GM23338 (cell line): ENCODE results near the gene APH1A. TPM values are rescaled to one million over a fixed set of nuclear protein-coding genes. Genes with fewer than 3 reads are reported as not detected.

ENCODE experiments used
- ATAC-seq: fragments of 200-7000 bp; cut with Tn5 transposase; 3 replicates; pipeline ENCODE4 v1.9.1; 2020
- DNase-seq: peaks from one replicate; pipeline ENCODE4 v3.0.0-alpha.2; 2015; ENCODE audit warnings: low spot score
- H2AFZ ChIP-seq: fragments of 200-600 bp; sonication (generic); 2 replicates; pipeline ENCODE4 v1.8.0; 2016; ENCODE audit warnings: antibody characterized with exemption, mild to moderate bottlenecking, moderate library complexity
- H3F3A ChIP-seq: fragments of 200-600 bp; sonication (generic); replicated peaks from 2 replicates; pipeline ENCODE4 v1.8.0; 2017; ENCODE audit warnings: antibody characterized with exemption, mixed run types, low read depth
- H3K27ac ChIP-seq: fragments of 200-600 bp; sonication (generic); 2 replicates; pipeline ENCODE4 v1.6.1; 2016; ENCODE audit warnings: low read depth
- H3K27me3 ChIP-seq: fragments of 200-600 bp; sonication (generic); 2 replicates; pipeline ENCODE4 v1.8.0; 2016; ENCODE audit warnings: mild to moderate bottlenecking, mixed run types, moderate library complexity; ENCODE audit not compliant: insufficient read depth
- H3K36me3 ChIP-seq: fragments of 200-600 bp; sonication (generic); 2 replicates; pipeline ENCODE4 v1.8.0; 2016; ENCODE audit warnings: mild to moderate bottlenecking; ENCODE audit not compliant: insufficient read depth
- H3K4me1 ChIP-seq: fragments of 200-600 bp; sonication (generic); 2 replicates; pipeline ENCODE4 v1.8.0; 2016; ENCODE audit warnings: mild to moderate bottlenecking, moderate library complexity; ENCODE audit not compliant: insufficient read depth
- H3K4me2 ChIP-seq: fragments of 200-600 bp; sonication (generic); 2 replicates; pipeline ENCODE4 v1.7.1; 2017; ENCODE audit warnings: mixed run types
- H3K4me3 ChIP-seq: fragments of 200-600 bp; sonication (generic); 2 replicates; pipeline ENCODE4 v1.6.1; 2016; ENCODE audit warnings: mixed run types
- H3K79me2 ChIP-seq: fragments of 200-600 bp; sonication (generic); replicated peaks from 2 replicates; pipeline ENCODE4 v1.8.0; 2017; ENCODE audit warnings: mild to moderate bottlenecking; ENCODE audit not compliant: insufficient read depth
- H3K9me2 ChIP-seq: fragments of 200-600 bp; sonication (generic); 2 replicates; pipeline ENCODE4 v1.8.0; 2017; ENCODE audit not compliant: insufficient read depth
- H4K20me1 ChIP-seq: fragments of 200-600 bp; sonication (generic); replicated peaks from 2 replicates; pipeline ENCODE4 v1.8.0; 2017; ENCODE audit warnings: mild to moderate bottlenecking; ENCODE audit not compliant: insufficient read depth
- H3K27ac Mint-ChIP-seq: 2 replicates; pipeline ENCODE4 v1.8.0; 2020; ENCODE audit warnings: inconsistent platforms, mild to moderate bottlenecking, moderate library complexity, mixed read lengths
- H3K27me3 Mint-ChIP-seq: 3 replicates; pipeline ENCODE4 v1.8.0; 2022; ENCODE audit warnings: low read depth, mild to moderate bottlenecking, moderate library complexity, mixed read lengths, inconsistent platforms; ENCODE audit not compliant: insufficient read depth, poor library complexity
- H3K36me3 Mint-ChIP-seq: 3 replicates; pipeline ENCODE4 v1.8.0; 2021; ENCODE audit warnings: low read depth, mild to moderate bottlenecking, inconsistent platforms, moderate library complexity, mixed read lengths
- H3K4me1 Mint-ChIP-seq: 3 replicates; pipeline ENCODE4 v1.8.0; 2020; ENCODE audit warnings: mild to moderate bottlenecking, inconsistent platforms, mixed read lengths
- H3K4me3 Mint-ChIP-seq: 3 replicates; pipeline ENCODE4 v1.8.0; 2021; ENCODE audit warnings: moderate library complexity, mild to moderate bottlenecking, inconsistent platforms, mixed read lengths
- H3K9me3 Mint-ChIP-seq: 3 replicates; pipeline ENCODE4 v1.8.0; 2020; ENCODE audit warnings: moderate library complexity, mild to moderate bottlenecking, inconsistent platforms, mixed read lengths
- EZH2 ChIP-seq: fragments of 200-600 bp; sonication (generic); IDR thresholded peaks from one replicate; pipeline ENCODE4 v1.8.0; 2017; ENCODE audit warnings: antibody characterized with exemption, mild to moderate bottlenecking, low read depth; ENCODE audit not compliant: unreplicated experiment
- JUNB ChIP-seq: IDR thresholded peaks from one replicate; pipeline ENCODE4 v1.6.1; 2016; ENCODE audit warnings: antibody characterized with exemption; ENCODE audit not compliant: unreplicated experiment
- NANOG ChIP-seq: IDR thresholded peaks from 2 replicates; pipeline ENCODE4 v1.6.1; 2016; ENCODE audit warnings: antibody characterized with exemption, borderline replicate concordance
- POLR2AphosphoS5 ChIP-seq: IDR thresholded peaks from 2 replicates; pipeline ENCODE4 v1.6.1; 2016; ENCODE audit warnings: antibody characterized with exemption, low read depth
- STAT1 ChIP-seq: IDR thresholded peaks from one replicate; pipeline ENCODE4 v1.6.1; 2016; ENCODE audit warnings: antibody characterized with exemption; ENCODE audit not compliant: unreplicated experiment
- polyA plus RNA-seq: library from polyadenylated mRNA; unstranded; fragments of >200 nt; fragmentation: Nextera tagmentation; extraction: Ambion mirVana; gene quantifications from 2 replicates; pipeline ENCODE4 v1.2.1, GENCODE V29; 2016
- total RNA-seq: library from RNA; depleted of rRNA; stranded (reverse); fragments of >200 nt; shearing (Covaris generic); gene quantifications from 2 replicates; pipeline ENCODE4 v1.2.3, GENCODE V29; 2014
- TF ChIP-seq, protein P1 (sequence below): IDR thresholded peaks from one replicate; pipeline ENCODE4 v1.6.1; 2018; ENCODE audit warnings: antibody characterized with exemption; ENCODE audit not compliant: unreplicated experiment
- TF ChIP-seq, protein P2 (sequence below): IDR thresholded peaks from 2 replicates; pipeline ENCODE4 v1.6.1; 2016; ENCODE audit warnings: antibody characterized with exemption
- TF ChIP-seq, protein P3 (sequence below), 2 experiments: fragments of 200-600 bp in 1 of 2; sonication (generic) in 1 of 2; conservative IDR thresholded peaks; 2 replicates each; pipeline versions ENCODE4 v1.5.1 to v1.6.1; 2016 to 2017; ENCODE audit warnings: antibody characterized with exemption in 2 of 2, low read depth in 2 of 2, mild to moderate bottlenecking in 2 of 2, moderate library complexity in 1 of 2

The APH1A gene
- total and polyA plus RNA-seq, 2 experiments from 2014 or later = 17.7 to 82.7 TPM

DNA sequence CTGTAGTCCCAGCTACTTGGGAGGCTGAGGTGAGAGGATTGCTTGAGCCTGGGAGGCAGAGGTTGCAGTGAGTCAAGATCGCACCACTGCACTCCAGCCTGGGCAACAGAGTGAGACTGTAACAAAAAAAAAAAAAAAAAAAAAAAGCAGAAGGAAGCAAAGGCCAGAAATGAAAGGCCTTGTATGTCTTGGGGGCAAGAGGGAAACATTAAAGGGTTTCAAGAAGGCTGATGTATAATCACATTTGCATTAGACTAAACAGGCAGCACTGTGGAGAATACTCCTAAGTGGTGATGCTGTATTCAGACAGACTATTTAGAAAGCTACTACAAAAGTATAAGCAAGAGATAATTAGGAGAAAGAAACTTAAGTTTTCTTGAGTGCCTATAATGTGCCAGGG, 43.3 kb downstream of the APH1A start:
- Histone ChIP-seq H3K4me1 (no peaks in the 10 kb centered on the region), H3K9me2 (no peaks in the 10 kb centered on the region), H3K27me3 (no peaks in the 10 kb centered on the region), H3K4me3 (no peak overlapping the region), H3K79me2 (peaks cover 19% of the 10 kb centered on the region), H4K20me1 (no peaks in the 10 kb centered on the region; the same call in 1 of the 2 replicates), H3K27ac (no peak overlapping the region), H2AFZ (no peak overlapping the region), H3K36me3 (peaks cover 55% of the 10 kb centered on the region), H3K4me2 (no peak overlapping the region), H3F3A (peaks cover 21% of the 10 kb centered on the region; the same call in 1 of the 2 replicates)
- ATAC-seq = no peak
- Mint-ChIP-seq H3K4me3 (no peak overlapping the region), H3K4me1 (no peaks in the 10 kb centered on the region), H3K36me3 (peaks cover 80% of the 10 kb centered on the region), H3K27me3 (no peaks in the 10 kb centered on the region), H3K27ac (no peak overlapping the region), H3K9me3 (no peaks in the 10 kb centered on the region)
- DNase-seq = no peak
- TF ChIP-seq, protein P1, sequence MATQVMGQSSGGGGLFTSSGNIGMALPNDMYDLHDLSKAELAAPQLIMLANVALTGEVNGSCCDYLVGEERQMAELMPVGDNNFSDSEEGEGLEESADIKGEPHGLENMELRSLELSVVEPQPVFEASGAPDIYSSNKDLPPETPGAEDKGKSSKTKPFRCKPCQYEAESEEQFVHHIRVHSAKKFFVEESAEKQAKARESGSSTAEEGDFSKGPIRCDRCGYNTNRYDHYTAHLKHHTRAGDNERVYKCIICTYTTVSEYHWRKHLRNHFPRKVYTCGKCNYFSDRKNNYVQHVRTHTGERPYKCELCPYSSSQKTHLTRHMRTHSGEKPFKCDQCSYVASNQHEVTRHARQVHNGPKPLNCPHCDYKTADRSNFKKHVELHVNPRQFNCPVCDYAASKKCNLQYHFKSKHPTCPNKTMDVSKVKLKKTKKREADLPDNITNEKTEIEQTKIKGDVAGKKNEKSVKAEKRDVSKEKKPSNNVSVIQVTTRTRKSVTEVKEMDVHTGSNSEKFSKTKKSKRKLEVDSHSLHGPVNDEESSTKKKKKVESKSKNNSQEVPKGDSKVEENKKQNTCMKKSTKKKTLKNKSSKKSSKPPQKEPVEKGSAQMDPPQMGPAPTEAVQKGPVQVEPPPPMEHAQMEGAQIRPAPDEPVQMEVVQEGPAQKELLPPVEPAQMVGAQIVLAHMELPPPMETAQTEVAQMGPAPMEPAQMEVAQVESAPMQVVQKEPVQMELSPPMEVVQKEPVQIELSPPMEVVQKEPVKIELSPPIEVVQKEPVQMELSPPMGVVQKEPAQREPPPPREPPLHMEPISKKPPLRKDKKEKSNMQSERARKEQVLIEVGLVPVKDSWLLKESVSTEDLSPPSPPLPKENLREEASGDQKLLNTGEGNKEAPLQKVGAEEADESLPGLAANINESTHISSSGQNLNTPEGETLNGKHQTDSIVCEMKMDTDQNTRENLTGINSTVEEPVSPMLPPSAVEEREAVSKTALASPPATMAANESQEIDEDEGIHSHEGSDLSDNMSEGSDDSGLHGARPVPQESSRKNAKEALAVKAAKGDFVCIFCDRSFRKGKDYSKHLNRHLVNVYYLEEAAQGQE = no peak
- TF ChIP-seq STAT1 (no peak), NANOG (no peak), JUNB (no peak), EZH2 (no peak), POLR2AphosphoS5 (no peak)
- TF ChIP-seq, protein P2, sequence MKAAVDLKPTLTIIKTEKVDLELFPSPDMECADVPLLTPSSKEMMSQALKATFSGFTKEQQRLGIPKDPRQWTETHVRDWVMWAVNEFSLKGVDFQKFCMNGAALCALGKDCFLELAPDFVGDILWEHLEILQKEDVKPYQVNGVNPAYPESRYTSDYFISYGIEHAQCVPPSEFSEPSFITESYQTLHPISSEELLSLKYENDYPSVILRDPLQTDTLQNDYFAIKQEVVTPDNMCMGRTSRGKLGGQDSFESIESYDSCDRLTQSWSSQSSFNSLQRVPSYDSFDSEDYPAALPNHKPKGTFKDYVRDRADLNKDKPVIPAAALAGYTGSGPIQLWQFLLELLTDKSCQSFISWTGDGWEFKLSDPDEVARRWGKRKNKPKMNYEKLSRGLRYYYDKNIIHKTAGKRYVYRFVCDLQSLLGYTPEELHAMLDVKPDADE = no peak
- TF ChIP-seq, protein P3, sequence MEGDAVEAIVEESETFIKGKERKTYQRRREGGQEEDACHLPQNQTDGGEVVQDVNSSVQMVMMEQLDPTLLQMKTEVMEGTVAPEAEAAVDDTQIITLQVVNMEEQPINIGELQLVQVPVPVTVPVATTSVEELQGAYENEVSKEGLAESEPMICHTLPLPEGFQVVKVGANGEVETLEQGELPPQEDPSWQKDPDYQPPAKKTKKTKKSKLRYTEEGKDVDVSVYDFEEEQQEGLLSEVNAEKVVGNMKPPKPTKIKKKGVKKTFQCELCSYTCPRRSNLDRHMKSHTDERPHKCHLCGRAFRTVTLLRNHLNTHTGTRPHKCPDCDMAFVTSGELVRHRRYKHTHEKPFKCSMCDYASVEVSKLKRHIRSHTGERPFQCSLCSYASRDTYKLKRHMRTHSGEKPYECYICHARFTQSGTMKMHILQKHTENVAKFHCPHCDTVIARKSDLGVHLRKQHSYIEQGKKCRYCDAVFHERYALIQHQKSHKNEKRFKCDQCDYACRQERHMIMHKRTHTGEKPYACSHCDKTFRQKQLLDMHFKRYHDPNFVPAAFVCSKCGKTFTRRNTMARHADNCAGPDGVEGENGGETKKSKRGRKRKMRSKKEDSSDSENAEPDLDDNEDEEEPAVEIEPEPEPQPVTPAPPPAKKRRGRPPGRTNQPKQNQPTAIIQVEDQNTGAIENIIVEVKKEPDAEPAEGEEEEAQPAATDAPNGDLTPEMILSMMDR (conservative IDR thresholded peaks at IDR 0.05; ENCODE audit: low read depth in 2 of 2) = no peak

DNA sequence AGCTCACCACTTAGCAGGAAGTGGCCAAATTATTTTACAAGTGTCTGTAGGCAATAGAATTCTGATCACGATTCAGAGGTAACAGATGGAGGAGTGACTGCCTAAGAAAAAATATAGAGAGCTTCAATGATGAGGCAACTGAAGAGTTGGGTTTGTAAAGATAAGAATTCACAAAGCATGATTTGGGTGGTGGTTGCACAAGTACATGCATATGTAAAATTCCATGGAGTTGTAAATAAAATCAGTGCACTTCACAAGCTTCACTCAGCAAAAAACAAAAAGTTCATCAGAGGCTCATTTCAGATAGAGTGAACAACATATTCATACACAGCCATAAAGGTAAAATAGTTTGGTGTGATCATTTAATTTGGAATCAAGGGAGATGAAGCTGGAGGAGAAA, 43.8 kb downstream of the APH1A start:
- Mint-ChIP-seq H3K9me3 (no peaks in the 10 kb centered on the region), H3K36me3 (peaks cover 80% of the 10 kb centered on the region), H3K27me3 (no peaks in the 10 kb centered on the region), H3K27ac (no peak overlapping the region), H3K4me3 (no peak overlapping the region; the same call in 2 of the 3 replicates), H3K4me1 (no peaks in the 10 kb centered on the region)
- ATAC-seq (no peak), DNase-seq (no peak)
- H3K27me3 ChIP-seq = no peaks in the 10 kb centered on the region
- no peak overlapping the region for H3K27ac ChIP-seq
- no peaks in the 10 kb centered on the region; the same call in 1 of the 2 replicates for H4K20me1 ChIP-seq
- peaks cover 21% of the 10 kb centered on the region; the same call in 1 of the 2 replicates for H3F3A ChIP-seq
- TF ChIP-seq, protein P3 (conservative IDR thresholded peaks at IDR 0.05; ENCODE audit: low read depth in 2 of 2) = no peak
- no peak for TF ChIP-seq EZH2
- peaks cover 50% of the 10 kb centered on the region for H3K36me3 ChIP-seq
- H3K4me3 ChIP-seq = no peak overlapping the region
- peaks cover 14% of the 10 kb centered on the region for H3K79me2 ChIP-seq
- no peaks in the 10 kb centered on the region for H3K4me1 ChIP-seq
- no peak overlapping the region for H3K4me2 ChIP-seq
- no peaks in the 10 kb centered on the region for H3K9me2 ChIP-seq
- H2AFZ ChIP-seq = no peak overlapping the region
